Left ventricle myocardium inferior (tissue), 1 donor: Measurements from ENCODE around the gene PPP3R1. TPM values are rescaled to one million over a fixed set of nuclear protein-coding genes. Genes with fewer than 3 reads are reported as not detected.

Experiments
- DNase-seq: peaks from one replicate; pipeline ENCODE4 v3.0.0-alpha.2; 2020
- H3K27ac ChIP-seq: fragments of 200-600 bp; replicated peaks from 2 replicates; pipeline ENCODE4 v1.8.0; 2021
- H3K27me3 ChIP-seq: fragments of 200-600 bp; 2 replicates; pipeline ENCODE4 v1.8.0; 2021; ENCODE audit warnings: low read depth
- H3K36me3 ChIP-seq: fragments of 200-600 bp; 2 replicates; pipeline ENCODE4 v1.8.0; 2021
- H3K4me1 ChIP-seq: fragments of 200-600 bp; 2 replicates; pipeline ENCODE4 v1.8.0; 2021
- H3K4me3 ChIP-seq: fragments of 200-600 bp; 2 replicates; pipeline ENCODE4 v1.8.0; 2021; ENCODE audit warnings: mild to moderate bottlenecking, moderate library complexity
- H3K9me3 ChIP-seq: fragments of 200-600 bp; replicated peaks from 2 replicates; pipeline ENCODE4 v1.8.0; 2021
- intact Hi-C: fragments of 100-400 bp; cut with micrococcal nuclease; formaldehyde crosslinking; loops from one replicate; pipeline ENCODE4 v1.11.0; 2022
- total RNA-seq: library from RNA; stranded (reverse); fragmentation: NEBNext Ultra II Directional; extraction: Animal tissue kit (Norgen Biotek cat#: 25700); gene quantifications from one replicate; pipeline ENCODE4 v1.2.1, GENCODE V29; 2021
- TF ChIP-seq, protein P1 (sequence below): fragments of 200-600 bp; IDR thresholded peaks from 2 replicates; pipeline ENCODE4 v1.8.0; 2021; ENCODE audit warnings: antibody characterized with exemption, mild to moderate bottlenecking, borderline replicate concordance
- donor health status: DM: no; HTN: yes; CAD: no; lungs with severe emphysema.

Gene PPP3R1
- total RNA-seq, 1 donor from 2014 or later: 34.6 TPM

DNA sequence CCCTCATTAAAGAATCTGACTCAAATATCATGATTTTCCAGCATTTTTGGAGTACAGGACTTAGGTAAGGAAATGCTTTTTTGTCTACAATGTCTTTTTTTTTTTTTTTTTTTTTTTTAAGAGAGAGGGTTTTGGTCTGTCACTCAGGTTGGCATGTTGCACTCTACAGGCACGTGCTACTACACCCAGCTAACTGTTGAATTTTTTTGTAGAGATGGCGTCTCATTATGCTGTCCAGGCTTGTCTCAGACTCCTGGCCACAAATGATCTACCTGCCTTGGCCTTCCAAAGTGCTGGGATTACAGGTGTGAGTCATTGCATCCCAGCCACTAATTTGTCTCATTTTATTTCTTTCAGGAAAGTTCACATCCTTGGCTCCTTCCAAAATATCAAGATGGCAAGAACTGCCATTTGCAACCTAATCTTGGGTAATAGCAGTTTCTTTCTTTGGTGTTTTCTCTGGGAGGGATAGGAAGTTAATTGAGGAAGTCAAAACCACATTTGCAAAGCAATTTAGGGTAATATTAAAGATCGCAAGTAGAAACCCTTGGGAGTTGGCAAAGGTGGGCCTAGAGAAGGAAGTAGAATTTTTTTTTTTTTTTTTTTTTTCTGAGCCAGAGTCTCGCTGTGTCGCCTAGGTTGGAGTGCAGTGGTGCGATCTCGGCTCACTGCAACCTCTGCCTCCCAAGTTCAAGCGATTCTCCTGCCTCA, 79.2 kb downstream of the PPP3R1 start:
- TF ChIP-seq, protein P1, sequence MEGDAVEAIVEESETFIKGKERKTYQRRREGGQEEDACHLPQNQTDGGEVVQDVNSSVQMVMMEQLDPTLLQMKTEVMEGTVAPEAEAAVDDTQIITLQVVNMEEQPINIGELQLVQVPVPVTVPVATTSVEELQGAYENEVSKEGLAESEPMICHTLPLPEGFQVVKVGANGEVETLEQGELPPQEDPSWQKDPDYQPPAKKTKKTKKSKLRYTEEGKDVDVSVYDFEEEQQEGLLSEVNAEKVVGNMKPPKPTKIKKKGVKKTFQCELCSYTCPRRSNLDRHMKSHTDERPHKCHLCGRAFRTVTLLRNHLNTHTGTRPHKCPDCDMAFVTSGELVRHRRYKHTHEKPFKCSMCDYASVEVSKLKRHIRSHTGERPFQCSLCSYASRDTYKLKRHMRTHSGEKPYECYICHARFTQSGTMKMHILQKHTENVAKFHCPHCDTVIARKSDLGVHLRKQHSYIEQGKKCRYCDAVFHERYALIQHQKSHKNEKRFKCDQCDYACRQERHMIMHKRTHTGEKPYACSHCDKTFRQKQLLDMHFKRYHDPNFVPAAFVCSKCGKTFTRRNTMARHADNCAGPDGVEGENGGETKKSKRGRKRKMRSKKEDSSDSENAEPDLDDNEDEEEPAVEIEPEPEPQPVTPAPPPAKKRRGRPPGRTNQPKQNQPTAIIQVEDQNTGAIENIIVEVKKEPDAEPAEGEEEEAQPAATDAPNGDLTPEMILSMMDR: no peak
- no peak overlapping the region for H3K4me3 ChIP-seq
- H3K9me3 ChIP-seq: no peaks in the 10 kb centered on the region
- H3K4me1 ChIP-seq: no peaks in the 10 kb centered on the region
- H3K27ac ChIP-seq: no peak overlapping the region
- H3K36me3 ChIP-seq: peaks cover 33% of the 10 kb centered on the region
- intact Hi-C loops: no loop called here
- DNase-seq: no peak
- H3K27me3 ChIP-seq: no peaks in the 10 kb centered on the region

DNA sequence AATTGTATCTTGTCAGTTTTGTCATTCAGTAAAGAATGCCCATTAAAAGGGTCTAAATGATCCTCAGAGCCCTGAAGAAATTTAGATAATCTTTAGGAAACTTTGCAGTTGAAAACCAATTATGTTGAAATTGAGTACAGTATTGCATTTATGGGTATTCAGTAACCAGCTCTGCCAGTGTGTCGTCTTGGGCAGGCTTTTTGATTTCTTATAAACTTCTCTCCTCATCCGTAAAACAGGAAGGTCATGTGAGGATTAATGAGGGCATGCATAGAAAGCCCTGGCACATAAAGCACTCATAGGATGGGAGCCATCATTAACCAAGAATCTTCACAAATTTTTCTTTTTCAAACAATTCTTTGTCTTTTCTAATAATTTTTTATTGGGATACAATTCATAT, 79.8 kb downstream of the PPP3R1 start:
- H3K36me3 ChIP-seq: peaks cover 30% of the 10 kb centered on the region

DNA sequence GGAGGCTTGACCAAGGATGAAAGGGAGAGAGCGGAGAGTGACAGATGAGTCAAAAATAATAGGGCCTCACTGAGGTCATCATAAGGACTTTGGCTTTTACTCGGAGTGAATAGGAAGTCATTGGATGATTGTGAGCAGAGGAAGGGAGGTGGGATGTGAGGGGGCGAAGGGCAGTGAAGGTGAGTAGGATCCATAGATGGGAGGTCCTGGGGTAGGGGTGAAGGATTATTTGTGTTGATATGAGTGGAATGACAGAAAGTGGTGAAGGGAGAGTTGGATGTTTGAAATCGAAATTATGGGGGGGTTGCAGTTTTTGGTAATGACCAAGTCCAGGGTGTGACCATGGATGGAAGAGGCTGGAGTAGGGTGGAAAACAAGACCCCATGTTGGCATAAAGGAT, 80.6 kb downstream of the PPP3R1 start:
- no peak for DNase-seq
- no peak overlapping the region for H3K4me3 ChIP-seq
- intact Hi-C loops: no loop called here
- H3K9me3 ChIP-seq: no peaks in the 10 kb centered on the region
- H3K4me1 ChIP-seq: no peaks in the 10 kb centered on the region
- H3K27ac ChIP-seq: no peak overlapping the region
- H3K27me3 ChIP-seq: no peaks in the 10 kb centered on the region
- TF ChIP-seq, protein P1: no peak
- peaks cover 34% of the 10 kb centered on the region for H3K36me3 ChIP-seq

More for the DNA sequence above, 79.8 kb downstream of the PPP3R1 start:
- TF ChIP-seq, protein P1: no peak
- Histone ChIP-seq H3K9me3 (no peaks in the 10 kb centered on the region), H3K27me3 (no peaks in the 10 kb centered on the region), H3K4me3 (no peak overlapping the region), H3K27ac (no peak overlapping the region), H3K4me1 (no peaks in the 10 kb centered on the region)
- intact Hi-C loops: no loop called here
- DNase-seq: no peak

DNA sequence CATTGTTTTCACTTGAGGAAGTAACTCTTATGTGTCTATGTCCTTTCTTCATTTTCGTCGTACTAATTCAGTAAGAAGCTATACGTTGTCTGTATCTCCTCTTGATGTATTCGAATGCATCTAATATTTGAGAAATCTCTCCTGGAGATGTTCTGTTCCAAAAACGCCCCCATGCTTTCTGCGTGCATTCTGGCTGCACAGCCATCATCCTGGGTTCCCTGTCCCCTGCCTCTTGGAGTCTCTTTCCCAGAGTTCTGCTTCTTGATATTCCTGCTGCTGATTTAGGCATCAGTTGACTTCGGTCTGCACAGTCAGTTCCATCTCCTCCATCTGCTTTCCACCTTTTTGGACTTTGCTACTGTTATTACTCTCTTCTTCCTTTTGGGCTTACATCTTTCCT, 81.2 kb downstream of the PPP3R1 start:
- H3K27ac ChIP-seq: no peak overlapping the region
- H3K27me3 ChIP-seq: no peaks in the 10 kb centered on the region
- TF ChIP-seq, protein P1: no peak
- intact Hi-C loops: no loop called here
- H3K9me3 ChIP-seq: no peaks in the 10 kb centered on the region
- H3K4me1 ChIP-seq: no peaks in the 10 kb centered on the region
- peaks cover 38% of the 10 kb centered on the region for H3K36me3 ChIP-seq
- H3K4me3 ChIP-seq: no peak overlapping the region
- DNase-seq: no peak

DNA sequence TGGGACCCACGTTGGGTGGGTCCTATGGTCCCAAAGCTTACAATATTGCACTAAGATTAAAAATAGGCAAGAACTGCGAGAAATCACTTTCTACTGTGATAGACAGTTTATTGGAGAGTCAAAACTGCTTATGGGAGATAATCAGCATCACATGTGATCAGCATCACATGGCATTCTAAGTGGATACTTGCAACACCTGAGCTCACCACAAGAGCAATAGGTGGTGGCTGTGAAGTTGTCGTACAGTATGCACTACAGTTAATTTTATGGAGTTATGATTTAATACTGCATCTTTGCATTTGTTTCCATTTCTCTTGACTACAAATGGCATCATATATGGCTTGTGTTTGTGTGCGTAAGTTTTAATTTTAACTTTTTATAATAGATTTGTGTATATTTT, 83.0 kb downstream of the PPP3R1 start:
- H3K36me3 ChIP-seq: peaks cover 27% of the 10 kb centered on the region
- no peak overlapping the region for H3K27ac ChIP-seq
- TF ChIP-seq, protein P1: no peak
- H3K27me3 ChIP-seq: no peaks in the 10 kb centered on the region
- no peaks in the 10 kb centered on the region for H3K4me1 ChIP-seq
- H3K9me3 ChIP-seq: no peaks in the 10 kb centered on the region
- intact Hi-C loops: no loop called here
- H3K4me3 ChIP-seq: no peak overlapping the region
- no peak for DNase-seq
